H9 (cell line): ENCODE data around the gene MTX3. TPM values are rescaled to one million over a fixed set of nuclear protein-coding genes. Genes with fewer than 3 reads are reported as not detected.

Experiments
- DNase-seq: peaks from one replicate; pipeline ENCODE4 v3.0.0-alpha.2; 2017
- H2AFZ ChIP-seq: one replicate; pipeline ENCODE4 v1.6.1; 2013; ENCODE audit warnings: mild to moderate bottlenecking, low read length, control low read depth, moderate library complexity
- H2AK5ac ChIP-seq: 2 replicates; pipeline ENCODE4 v1.6.1; 2013; ENCODE audit warnings: low read length, control low read depth, mixed read lengths; ENCODE audit not compliant: insufficient read length
- H2BK120ac ChIP-seq: one replicate; pipeline ENCODE4 v1.6.1; 2013; ENCODE audit warnings: low read depth, mild to moderate bottlenecking, low read length, control low read depth, inconsistent platforms; ENCODE audit not compliant: poor library complexity, severe bottlenecking
- H2BK12ac ChIP-seq: 2 replicates; pipeline ENCODE4 v1.6.1; 2013; ENCODE audit warnings: low read length, control low read depth, mixed read lengths, low read depth; ENCODE audit not compliant: insufficient read length
- H2BK15ac ChIP-seq: 2 replicates; pipeline ENCODE4 v1.6.1; 2013; ENCODE audit warnings: low read depth, low read length, control low read depth
- H2BK20ac ChIP-seq: one replicate; pipeline ENCODE4 v1.6.1; 2013; ENCODE audit warnings: low read depth, mild to moderate bottlenecking, low read length, control low read depth, inconsistent platforms; ENCODE audit not compliant: poor library complexity, severe bottlenecking
- H2BK5ac ChIP-seq: 2 replicates; pipeline ENCODE4 v1.6.1; 2013; ENCODE audit warnings: low read length, control low read depth, mixed read lengths; ENCODE audit not compliant: insufficient read length
- H3K14ac ChIP-seq: 2 replicates; pipeline ENCODE4 v1.6.1; 2013; ENCODE audit warnings: low read length, control low read depth; ENCODE audit not compliant: insufficient read depth
- H3K18ac ChIP-seq: 2 replicates; pipeline ENCODE4 v1.6.1; 2013; ENCODE audit warnings: low read depth, mild to moderate bottlenecking, mixed read lengths, low read length, control low read depth; ENCODE audit not compliant: insufficient read length
- H3K23ac ChIP-seq: 2 replicates; pipeline ENCODE4 v1.6.1; 2013; ENCODE audit warnings: low read length, control low read depth, mixed read lengths, low read depth; ENCODE audit not compliant: insufficient read length
- H3K23me2 ChIP-seq: 2 replicates; pipeline ENCODE4 v1.6.1; 2013; ENCODE audit warnings: low read depth, mild to moderate bottlenecking, mixed read lengths, low read length, control low read depth; ENCODE audit not compliant: insufficient read length, poor library complexity, severe bottlenecking
- H3K27ac ChIP-seq: 2 replicates; pipeline ENCODE4 v1.5.1; 2013; ENCODE audit warnings: low read length, control low read depth, mixed read lengths, low read depth; ENCODE audit not compliant: insufficient read length
- H3K27me3 ChIP-seq: 2 replicates; pipeline ENCODE4 v1.6.1; 2013; ENCODE audit warnings: low read length, control low read depth, inconsistent platforms; ENCODE audit not compliant: insufficient read depth
- H3K4ac ChIP-seq: 2 replicates; pipeline ENCODE4 v1.6.1; 2013; ENCODE audit warnings: low read depth, mild to moderate bottlenecking, control low read depth, inconsistent platforms, low read length, moderate library complexity
- H3K4me1 ChIP-seq: 2 replicates; pipeline ENCODE4 v1.6.1; 2013; ENCODE audit warnings: low read length, control low read depth, inconsistent platforms; ENCODE audit not compliant: insufficient read depth
- H3K4me2 ChIP-seq: 2 replicates; pipeline ENCODE4 v1.6.1; 2013; ENCODE audit warnings: low read length, control low read depth, mixed read lengths; ENCODE audit not compliant: insufficient read length, insufficient read depth
- H3K56ac ChIP-seq: 2 replicates; pipeline ENCODE4 v1.6.1; 2013; ENCODE audit warnings: low read depth, mild to moderate bottlenecking, mixed read lengths, low read length, control low read depth; ENCODE audit not compliant: insufficient read length
- H3K79me1 ChIP-seq: 2 replicates; pipeline ENCODE4 v1.6.1; 2013; ENCODE audit warnings: low read depth, mild to moderate bottlenecking, moderate library complexity, low read length, control low read depth, inconsistent platforms; ENCODE audit not compliant: insufficient read depth, poor library complexity, severe bottlenecking
- H3K79me2 ChIP-seq: 2 replicates; pipeline ENCODE4 v1.6.1; 2013; ENCODE audit warnings: low read length, control low read depth, inconsistent platforms; ENCODE audit not compliant: insufficient read depth
- H3K9ac ChIP-seq: 2 replicates; pipeline ENCODE4 v1.6.1; 2013; ENCODE audit warnings: low read length, control low read depth, mixed read lengths; ENCODE audit not compliant: insufficient read length; ENCODE audit errors: extremely low read depth
- H3K9me3 ChIP-seq: one replicate; pipeline ENCODE4 v1.6.1; 2013; ENCODE audit warnings: low read depth, low read length, inconsistent platforms; ENCODE audit not compliant: control insufficient read depth
- H3T11ph ChIP-seq: one replicate; pipeline ENCODE4 v1.6.1; 2013; ENCODE audit warnings: mild to moderate bottlenecking, low read length, control low read depth, inconsistent platforms
- H4K20me1 ChIP-seq: one replicate; pipeline ENCODE4 v1.6.1; 2013; ENCODE audit not compliant: control insufficient read depth, insufficient read length, insufficient read depth
- H4K5ac ChIP-seq: 2 replicates; pipeline ENCODE4 v1.6.1; 2013; ENCODE audit warnings: low read depth, mild to moderate bottlenecking, mixed read lengths, low read length, control low read depth; ENCODE audit not compliant: insufficient read length
- H4K8ac ChIP-seq: replicated peaks from 2 replicates; pipeline ENCODE4 v1.6.1; 2013; ENCODE audit warnings: low read length, control low read depth, mixed read lengths, low read depth; ENCODE audit not compliant: insufficient read length
- H4K91ac ChIP-seq: 2 replicates; pipeline ENCODE4 v1.6.1; 2013; ENCODE audit warnings: low read depth, mild to moderate bottlenecking, moderate library complexity, mixed read lengths, low read length, control low read depth; ENCODE audit not compliant: insufficient read length
- H3K27ac Mint-ChIP-seq, 3 experiments: 2 replicates in 2 of 3; 3 replicates in 1 of 3; pipeline ENCODE4 v1.8.0; 2020 to 2021; ENCODE audit warnings: mixed read lengths in 3 of 3, mild to moderate bottlenecking in 1 of 3, moderate library complexity in 1 of 3
- H3K27me3 Mint-ChIP-seq: 2 replicates; pipeline ENCODE4 v1.8.0; 2021; ENCODE audit warnings: low read depth, mild to moderate bottlenecking, moderate library complexity, mixed read lengths
- H3K36me3 Mint-ChIP-seq, 3 experiments: 2 replicates in 2 of 3; 3 replicates in 1 of 3; pipeline ENCODE4 v1.8.0; 2020 to 2021; ENCODE audit warnings: low read depth in 3 of 3, mixed read lengths in 3 of 3; ENCODE audit not compliant: insufficient read depth in 1 of 3
- H3K4me1 Mint-ChIP-seq, 2 experiments: 2 replicates each; pipeline ENCODE4 v1.8.0; 2020; ENCODE audit warnings: mixed read lengths in 2 of 2
- H3K4me3 Mint-ChIP-seq, 2 experiments: 2 replicates in 1 of 2; 3 replicates in 1 of 2; pipeline ENCODE4 v1.8.0; 2020 to 2021; ENCODE audit warnings: mild to moderate bottlenecking in 2 of 2, mixed read lengths in 2 of 2, moderate library complexity in 1 of 2
- H3K9me3 Mint-ChIP-seq, 2 experiments: 2 replicates in 1 of 2; 3 replicates in 1 of 2; pipeline ENCODE4 v1.8.0; 2020; ENCODE audit warnings: mild to moderate bottlenecking in 2 of 2, mixed read lengths in 2 of 2, moderate library complexity in 1 of 2
- WGBS: extraction: QIAGEN DNeasy Blood & Tissue Kit; methylation state at CpG from one replicate; pipeline ENCODE4 v1.1.7; 2013; ENCODE audit warnings: missing lambda C conversion rate, low lambda C conversion rate, mixed read lengths; ENCODE audit not compliant: insufficient read length; ENCODE audit errors: extremely low coverage; 5-methylcytosine and 5-hydroxymethylcytosine counted together
- total RNA-seq: library from RNA; stranded (reverse); gene quantifications from 2 replicates; pipeline ENCODE4 v1.2.1, GENCODE V29; 2021
- TF ChIP-seq, protein P1 (sequence below): fragments of 200-600 bp; sonication (generic); conservative IDR thresholded peaks from 3 replicates; pipeline ENCODE4 v1.8.0; 2021; ENCODE audit warnings: antibody characterized with exemption, mild to moderate bottlenecking

MTX3 gene
- total RNA-seq, 1 experiment from 2014 or later: 24.1 TPM

DNA sequence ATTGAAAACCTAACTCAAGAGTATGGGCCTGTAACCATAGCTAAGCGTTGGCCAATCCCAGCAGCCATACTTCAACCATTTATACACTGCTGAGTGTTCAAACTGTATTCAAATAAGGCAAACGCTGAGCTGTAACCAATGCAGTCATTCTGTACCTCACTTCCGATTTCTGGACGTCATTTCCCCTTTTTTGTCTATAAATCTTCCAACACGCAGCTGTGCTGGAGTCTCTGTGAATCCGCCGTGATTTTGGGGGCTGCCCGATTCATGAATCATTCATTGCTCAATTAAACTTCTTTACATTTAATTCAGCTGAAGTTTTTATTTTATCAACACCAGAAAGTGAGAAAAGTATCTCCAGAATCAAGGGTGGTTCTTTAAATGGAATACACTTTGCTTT, 31.7 kb downstream of the MTX3 start:
- H3T11ph ChIP-seq: no peak overlapping the region
- H2BK15ac ChIP-seq: no peak overlapping the region
- no peaks in the 10 kb centered on the region for H3K79me2 ChIP-seq
- no CpG with 5 or more reads among the region's 8 CpGs for WGBS
- no peak overlapping the region for H3K23ac ChIP-seq
- peaks cover 4% of the 10 kb centered on the region; the same call in 1 of the 2 replicates for H3K27me3 Mint-ChIP-seq
- H3K14ac ChIP-seq: no peak overlapping the region
- no peak overlapping the region for H2BK120ac ChIP-seq
- peaks cover 3% of the 10 kb centered on the region for H3K23me2 ChIP-seq
- H3K4ac ChIP-seq: no peak overlapping the region
- H2AFZ ChIP-seq: no peak overlapping the region
- H2BK12ac ChIP-seq: no peak overlapping the region
- H3K27ac ChIP-seq: no peak overlapping the region
- H3K4me3 Mint-ChIP-seq: no peak overlapping the region
- no peak for DNase-seq
- no peak overlapping the region for H2BK20ac ChIP-seq
- no peak overlapping the region for H3K27ac Mint-ChIP-seq
- H2BK5ac ChIP-seq: no peak overlapping the region
- TF ChIP-seq, protein P1, sequence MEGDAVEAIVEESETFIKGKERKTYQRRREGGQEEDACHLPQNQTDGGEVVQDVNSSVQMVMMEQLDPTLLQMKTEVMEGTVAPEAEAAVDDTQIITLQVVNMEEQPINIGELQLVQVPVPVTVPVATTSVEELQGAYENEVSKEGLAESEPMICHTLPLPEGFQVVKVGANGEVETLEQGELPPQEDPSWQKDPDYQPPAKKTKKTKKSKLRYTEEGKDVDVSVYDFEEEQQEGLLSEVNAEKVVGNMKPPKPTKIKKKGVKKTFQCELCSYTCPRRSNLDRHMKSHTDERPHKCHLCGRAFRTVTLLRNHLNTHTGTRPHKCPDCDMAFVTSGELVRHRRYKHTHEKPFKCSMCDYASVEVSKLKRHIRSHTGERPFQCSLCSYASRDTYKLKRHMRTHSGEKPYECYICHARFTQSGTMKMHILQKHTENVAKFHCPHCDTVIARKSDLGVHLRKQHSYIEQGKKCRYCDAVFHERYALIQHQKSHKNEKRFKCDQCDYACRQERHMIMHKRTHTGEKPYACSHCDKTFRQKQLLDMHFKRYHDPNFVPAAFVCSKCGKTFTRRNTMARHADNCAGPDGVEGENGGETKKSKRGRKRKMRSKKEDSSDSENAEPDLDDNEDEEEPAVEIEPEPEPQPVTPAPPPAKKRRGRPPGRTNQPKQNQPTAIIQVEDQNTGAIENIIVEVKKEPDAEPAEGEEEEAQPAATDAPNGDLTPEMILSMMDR: no peak
- no peak overlapping the region for H3K56ac ChIP-seq
- no peaks in the 10 kb centered on the region for H4K20me1 ChIP-seq
- no peaks in the 10 kb centered on the region for H3K4me1 ChIP-seq
- H2AK5ac ChIP-seq: no peak overlapping the region
- H3K79me1 ChIP-seq: no peaks in the 10 kb centered on the region
- H4K91ac ChIP-seq: no peak overlapping the region
- no peak overlapping the region for H3K4me2 ChIP-seq
- peaks cover 0 to 4% (median 0%) of the 10 kb centered on the region in 3 experiments; a peak in 1 of 7 replicates for H3K36me3 Mint-ChIP-seq
- H3K9ac ChIP-seq: no peak overlapping the region
- H3K18ac ChIP-seq: no peak overlapping the region
- peaks cover 37 to 42% of the 10 kb centered on the region in 2 experiments for H3K4me1 Mint-ChIP-seq
- no peak overlapping the region for H4K5ac ChIP-seq
- peaks cover 0 to 4% of the 10 kb centered on the region in 2 experiments; a peak in 1 of 5 replicates for H3K9me3 Mint-ChIP-seq
- no peaks in the 10 kb centered on the region for H3K9me3 ChIP-seq
- no peaks in the 10 kb centered on the region for H3K27me3 ChIP-seq
- H4K8ac ChIP-seq: no peak overlapping the region
